CD4-positive, CD25-positive, alpha-beta regulatory T cell (primary cell): Measurements from ENCODE around the gene GNAS-AS1. TPM values are rescaled to one million over a fixed set of nuclear protein-coding genes. Genes with fewer than 3 reads are reported as not detected.

Experiments used
- ATAC-seq, 2 donors: fragments of 150-1000 bp; cut with Tn5 transposase; one replicate each; pipeline ENCODE4 v1.10.0; 2021; ENCODE audit warnings: low read depth in 2 of 2, moderate number of reproducible peaks in 2 of 2, moderate library complexity in 1 of 2
- DNase-seq, 3 donors: peaks; one replicate each; pipeline versions ENCODE4 v3.0.0 to v3.0.0-alpha.2; 2012 to 2022; ENCODE audit warnings: mixed read lengths in 1 of 3
- H3K27ac ChIP-seq: one replicate; pipeline ENCODE4 v1.7.0; 2013; ENCODE audit warnings: mild to moderate bottlenecking, low read length; ENCODE audit not compliant: insufficient read depth, poor library complexity, severe bottlenecking
- H3K27me3 ChIP-seq: one replicate; pipeline ENCODE4 v1.7.0; 2013; ENCODE audit warnings: low read length; ENCODE audit not compliant: control insufficient read depth, insufficient read depth
- H3K36me3 ChIP-seq: one replicate; pipeline ENCODE4 v1.7.0; 2013; ENCODE audit warnings: mild to moderate bottlenecking, low read length, moderate library complexity; ENCODE audit not compliant: control insufficient read depth, insufficient read depth
- H3K4me1 ChIP-seq: 2 replicates; pipeline ENCODE4 v1.7.0; 2013; ENCODE audit warnings: mild to moderate bottlenecking, low read length; ENCODE audit not compliant: insufficient read depth, control insufficient read depth, poor library complexity, severe bottlenecking
- H3K4me3 ChIP-seq: one replicate; pipeline ENCODE4 v1.7.0; 2013; ENCODE audit warnings: low read depth, mild to moderate bottlenecking, low read length, moderate library complexity
- H3K9me3 ChIP-seq, 2 experiments: 1 replicate in 1 of 2; 2 replicates in 1 of 2; pipeline ENCODE4 v1.7.0; 2013; ENCODE audit warnings: low read length in 2 of 2, mild to moderate bottlenecking in 1 of 2, moderate library complexity in 1 of 2; ENCODE audit not compliant: control insufficient read depth in 2 of 2
- H3K27ac Mint-ChIP-seq, 3 donors: one replicate each; pipeline ENCODE4 v1.8.0; 2020 to 2022; ENCODE audit warnings: mild to moderate bottlenecking in 3 of 3, mixed read lengths in 3 of 3, moderate library complexity in 2 of 3
- H3K27me3 Mint-ChIP-seq: one replicate; pipeline ENCODE4 v1.8.0; 2022; ENCODE audit warnings: mild to moderate bottlenecking, mixed read lengths
- H3K36me3 Mint-ChIP-seq: one replicate; pipeline ENCODE4 v1.8.0; 2020; ENCODE audit warnings: mixed read lengths
- H3K4me1 Mint-ChIP-seq, 4 donors: one replicate each; pipeline ENCODE4 v1.8.0; 2020 to 2022; ENCODE audit warnings: mixed read lengths in 4 of 4, mild to moderate bottlenecking in 1 of 4
- H3K4me3 Mint-ChIP-seq, 4 donors: one replicate each; pipeline ENCODE4 v1.8.0; 2020 to 2022; ENCODE audit warnings: mild to moderate bottlenecking in 4 of 4, mixed read lengths in 4 of 4, moderate library complexity in 3 of 4
- H3K9me3 Mint-ChIP-seq, 7 donors: one replicate each; pipeline ENCODE4 v1.8.0; 2020 to 2022; ENCODE audit warnings: mixed read lengths in 7 of 7, mild to moderate bottlenecking in 3 of 7, moderate library complexity in 2 of 7
- polyA plus RNA-seq, 4 donors: library from polyadenylated mRNA; unstranded; fragments of 300-500 nt; fragmentation: Illumina TruSeq; gene quantifications; one replicate each; pipeline ENCODE4 v1.2.3, GENCODE V29; 2021
- total RNA-seq: library from RNA; stranded (reverse); gene quantifications from one replicate; pipeline ENCODE4 v1.2.3, GENCODE V29; 2022

Gene GNAS-AS1
- total and polyA plus RNA-seq, 5 donors from 2014 or later: 0.54 TPM; not detected in 4

DNA sequence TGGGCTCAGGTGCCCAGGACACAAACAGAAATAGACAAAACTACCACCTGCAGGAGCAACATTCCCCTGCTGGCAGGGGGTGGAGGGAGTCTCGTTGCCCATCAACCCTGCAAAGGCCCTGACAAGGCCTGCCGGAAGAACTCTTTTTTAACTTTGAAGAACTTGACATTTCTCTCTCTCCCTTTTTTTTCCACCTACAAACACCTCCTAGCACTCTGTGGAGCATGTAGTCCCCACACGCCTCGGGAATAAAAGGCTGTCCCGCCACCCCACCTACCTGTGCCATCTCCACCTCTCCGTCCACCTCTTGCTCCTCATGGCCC lies 54.8 kb downstream of the GNAS-AS1 start:
- Mint-ChIP-seq H3K27ac (no peak overlapping the region), H3K36me3 (no peaks in the 10 kb centered on the region), H3K9me3 (no peaks in the 10 kb centered on the region), H3K4me3 (no peak overlapping the region), H3K4me1 (no peaks in the 10 kb centered on the region), H3K27me3 (peaks cover 6% of the 10 kb centered on the region)
- no peaks in the 10 kb centered on the region for H3K36me3 ChIP-seq
- no peak overlapping the region for H3K27ac ChIP-seq
- no peak for ATAC-seq
- DNase-seq: no peak
- H3K9me3 ChIP-seq: no peaks in the 10 kb centered on the region
- no peak overlapping the region for H3K4me3 ChIP-seq
- no peaks in the 10 kb centered on the region for H3K27me3 ChIP-seq
- H3K4me1 ChIP-seq: no peaks in the 10 kb centered on the region

DNA sequence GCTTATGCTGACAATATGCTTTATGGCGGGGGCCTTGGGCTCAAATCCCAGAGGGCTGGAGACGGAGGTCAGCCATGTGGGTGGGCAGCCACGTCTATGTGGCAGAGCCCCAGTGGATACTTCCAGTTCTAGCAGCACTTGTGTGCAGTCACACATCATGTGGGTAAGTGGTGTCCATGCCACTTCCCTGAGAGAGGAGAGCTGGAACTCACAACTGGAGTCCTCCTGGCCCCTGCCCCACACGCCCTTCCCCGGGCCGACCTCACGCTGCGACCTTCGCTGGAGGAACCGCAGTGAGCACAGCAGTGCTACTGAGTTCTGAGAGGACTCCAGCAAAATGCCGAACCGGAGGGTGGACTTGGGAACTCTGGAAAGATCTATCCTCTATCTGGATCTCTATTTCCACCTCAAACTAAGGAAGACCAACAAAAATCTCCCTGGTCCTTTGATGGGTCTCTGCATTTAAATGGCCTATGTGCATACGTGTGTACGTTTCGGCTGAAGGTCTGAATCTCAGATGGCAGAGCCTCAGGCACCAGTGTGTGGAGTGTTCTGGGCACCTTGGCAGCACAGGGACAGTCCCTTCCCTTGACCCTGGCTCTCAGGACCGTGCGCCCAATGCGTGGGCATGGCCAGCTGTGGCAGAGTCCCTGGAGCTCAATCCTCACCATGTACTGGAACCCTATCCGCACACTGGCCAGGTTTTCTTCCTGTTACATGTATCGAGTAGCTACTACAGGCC lies 55.4 kb downstream of the GNAS-AS1 start:
- DNase-seq (no peak), ATAC-seq (no peak)
- Mint-ChIP-seq H3K27ac (no peak overlapping the region), H3K27me3 (peaks cover 6% of the 10 kb centered on the region), H3K36me3 (no peaks in the 10 kb centered on the region), H3K4me1 (no peaks in the 10 kb centered on the region), H3K4me3 (no peak overlapping the region), H3K9me3 (no peaks in the 10 kb centered on the region)
- Histone ChIP-seq H3K4me3 (no peak overlapping the region), H3K4me1 (no peaks in the 10 kb centered on the region), H3K27me3 (no peaks in the 10 kb centered on the region), H3K9me3 (no peaks in the 10 kb centered on the region), H3K36me3 (no peaks in the 10 kb centered on the region), H3K27ac (no peak overlapping the region)

DNA sequence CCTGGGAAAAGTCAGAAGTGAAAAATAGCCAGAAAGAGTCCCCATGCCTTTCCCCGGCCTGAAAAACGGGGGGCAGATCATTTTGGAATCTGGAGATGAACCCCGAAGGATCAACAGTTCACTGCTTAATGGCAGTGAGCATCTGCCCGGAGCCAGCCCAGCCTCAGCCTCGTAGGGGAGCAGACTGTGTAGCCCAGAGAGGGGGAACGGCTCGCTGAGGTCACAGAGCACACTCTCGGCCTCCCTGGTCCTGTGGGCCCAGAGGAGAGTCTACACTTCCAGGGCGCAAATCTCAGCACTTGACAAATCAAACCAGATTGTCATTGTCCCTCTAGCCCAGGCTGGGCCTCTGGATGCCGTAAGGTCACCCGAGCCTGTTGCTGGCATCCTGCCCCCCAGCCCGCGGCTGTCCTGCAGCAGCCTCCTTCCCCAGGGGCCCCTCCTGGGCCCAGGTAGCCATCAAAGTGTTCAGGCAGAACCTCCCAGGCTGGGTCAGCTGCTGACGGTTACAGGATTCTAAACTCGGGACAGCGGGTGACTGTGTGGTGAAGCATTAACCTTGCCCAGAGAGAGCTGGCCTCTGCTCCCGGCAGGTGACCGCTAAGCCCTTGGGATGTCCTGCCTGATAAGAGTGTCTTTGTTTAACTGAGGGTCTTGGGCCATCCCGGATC lies 56.1 kb downstream of the GNAS-AS1 start:
- Mint-ChIP-seq H3K4me1 (no peaks in the 10 kb centered on the region), H3K27me3 (peaks cover 6% of the 10 kb centered on the region), H3K27ac (no peak overlapping the region), H3K9me3 (no peaks in the 10 kb centered on the region), H3K36me3 (no peaks in the 10 kb centered on the region), H3K4me3 (no peak overlapping the region)
- Histone ChIP-seq H3K27ac (no peak overlapping the region), H3K4me3 (no peak overlapping the region), H3K9me3 (no peaks in the 10 kb centered on the region), H3K36me3 (no peaks in the 10 kb centered on the region), H3K27me3 (no peaks in the 10 kb centered on the region), H3K4me1 (no peaks in the 10 kb centered on the region)
- DNase-seq (no peak), ATAC-seq (no peak)

DNA sequence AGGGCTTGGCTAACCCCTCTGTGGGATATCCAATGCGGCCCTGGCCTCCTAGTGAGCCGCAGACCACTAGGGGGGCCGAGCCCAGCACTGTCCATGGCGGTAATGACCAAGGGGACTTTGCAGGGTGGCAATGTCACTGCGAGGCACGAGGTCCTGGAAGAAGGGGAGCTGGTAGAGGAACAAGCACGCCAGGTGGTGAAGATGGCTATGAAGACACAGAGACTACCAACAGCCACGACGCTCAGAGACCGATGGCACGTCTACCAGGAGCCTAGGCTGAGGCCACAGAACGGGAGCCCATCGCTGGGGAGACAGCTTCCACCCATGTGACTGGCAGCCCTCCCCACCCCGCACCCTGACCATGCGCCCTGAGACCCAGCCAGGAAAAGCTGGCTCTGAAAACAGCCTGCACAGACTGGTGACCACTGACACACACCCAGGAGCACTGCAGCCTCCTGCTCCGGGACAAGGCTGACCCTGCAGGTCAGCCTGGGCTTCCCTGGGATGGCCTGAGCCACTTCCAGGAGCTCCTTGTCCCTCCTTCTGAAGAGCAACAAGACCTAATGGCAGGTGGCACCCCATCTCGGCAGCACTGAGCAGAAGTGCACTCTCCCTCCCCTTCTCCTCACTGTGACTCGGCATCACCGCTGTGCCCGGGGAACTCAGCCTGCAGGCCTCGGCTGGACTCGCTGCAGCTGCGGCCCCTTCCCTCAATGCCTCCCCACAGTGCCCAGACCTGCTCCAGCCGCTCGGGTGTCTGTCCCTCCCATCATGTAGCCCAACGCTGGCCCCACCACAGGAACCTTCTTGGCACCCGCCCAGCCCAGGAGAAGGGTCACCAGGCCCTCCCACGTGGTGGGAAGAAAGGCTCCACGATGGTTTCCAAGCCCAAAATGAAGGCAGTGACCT lies 56.9 kb downstream of the GNAS-AS1 start:
- Mint-ChIP-seq H3K27ac (no peak overlapping the region), H3K36me3 (no peaks in the 10 kb centered on the region), H3K4me1 (no peaks in the 10 kb centered on the region), H3K4me3 (no peak overlapping the region), H3K9me3 (no peaks in the 10 kb centered on the region), H3K27me3 (peaks cover 6% of the 10 kb centered on the region)
- Histone ChIP-seq H3K27me3 (no peaks in the 10 kb centered on the region), H3K36me3 (no peaks in the 10 kb centered on the region), H3K27ac (no peak overlapping the region), H3K4me3 (no peak overlapping the region), H3K4me1 (no peaks in the 10 kb centered on the region), H3K9me3 (no peaks in the 10 kb centered on the region)
- DNase-seq (no peak), ATAC-seq (no peak)

DNA sequence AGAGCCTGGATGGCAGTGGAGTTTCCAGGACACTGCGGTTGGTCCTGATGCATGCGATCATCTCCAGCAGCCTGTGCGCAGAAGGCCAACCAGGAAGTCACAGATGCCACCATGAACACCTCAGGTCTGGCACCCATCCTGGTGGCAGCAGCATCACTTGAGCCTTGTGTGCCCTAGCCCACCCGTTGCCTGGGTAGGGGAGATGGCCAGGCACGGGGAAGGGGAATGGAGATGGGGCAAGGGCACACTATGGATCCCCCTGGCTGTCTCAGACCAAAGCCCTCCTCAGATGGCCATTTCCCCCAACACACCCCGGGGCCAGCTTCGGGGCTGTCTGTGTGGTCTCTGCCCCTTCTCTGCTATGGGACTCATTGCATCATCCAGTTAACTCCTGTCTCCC lies 58.3 kb downstream of the GNAS-AS1 start:
- H3K4me1 ChIP-seq: no peaks in the 10 kb centered on the region
- no peaks in the 10 kb centered on the region for H3K27me3 Mint-ChIP-seq
- H3K36me3 ChIP-seq: no peaks in the 10 kb centered on the region
- no peaks in the 10 kb centered on the region for H3K9me3 ChIP-seq
- no peak overlapping the region for H3K4me3 ChIP-seq
- DNase-seq: no peak
- H3K27me3 ChIP-seq: no peaks in the 10 kb centered on the region
- no peaks in the 10 kb centered on the region for H3K9me3 Mint-ChIP-seq
- H3K27ac ChIP-seq: no peak overlapping the region
- no peak for ATAC-seq
- H3K27ac Mint-ChIP-seq: no peak overlapping the region
- H3K4me3 Mint-ChIP-seq: no peak overlapping the region
- no peaks in the 10 kb centered on the region for H3K36me3 Mint-ChIP-seq
- no peaks in the 10 kb centered on the region for H3K4me1 Mint-ChIP-seq

DNA sequence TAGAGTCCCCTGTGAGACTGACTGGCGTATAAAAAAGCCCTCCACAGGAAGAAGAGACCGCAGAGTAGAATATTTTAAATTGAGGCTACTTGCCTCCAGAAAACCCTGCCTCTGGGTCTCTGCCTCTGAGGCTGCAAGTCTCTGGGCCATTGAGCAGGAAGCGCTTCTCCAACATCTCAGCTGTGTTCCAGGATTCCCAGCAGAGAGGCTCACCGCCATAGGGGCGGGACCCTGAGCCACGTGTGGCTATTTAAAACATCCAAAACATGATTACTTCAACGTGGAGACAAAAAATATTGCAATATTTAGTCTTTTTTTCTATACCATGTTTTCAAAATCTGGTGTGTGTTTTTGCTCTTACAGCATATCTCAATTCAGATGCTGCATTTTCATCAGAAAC lies 59.4 kb downstream of the GNAS-AS1 start:
- Histone ChIP-seq H3K27ac (no peak overlapping the region), H3K36me3 (no peaks in the 10 kb centered on the region), H3K9me3 (no peaks in the 10 kb centered on the region), H3K4me3 (no peak overlapping the region), H3K27me3 (no peaks in the 10 kb centered on the region), H3K4me1 (no peaks in the 10 kb centered on the region)
- no peaks in the 10 kb centered on the region for H3K9me3 Mint-ChIP-seq
- H3K27ac Mint-ChIP-seq: no peak overlapping the region
- ATAC-seq (no peak), DNase-seq (no peak)
- H3K4me1 Mint-ChIP-seq: no peaks in the 10 kb centered on the region
- H3K27me3 Mint-ChIP-seq: no peaks in the 10 kb centered on the region
- no peak overlapping the region for H3K4me3 Mint-ChIP-seq
- H3K36me3 Mint-ChIP-seq: no peaks in the 10 kb centered on the region

DNA sequence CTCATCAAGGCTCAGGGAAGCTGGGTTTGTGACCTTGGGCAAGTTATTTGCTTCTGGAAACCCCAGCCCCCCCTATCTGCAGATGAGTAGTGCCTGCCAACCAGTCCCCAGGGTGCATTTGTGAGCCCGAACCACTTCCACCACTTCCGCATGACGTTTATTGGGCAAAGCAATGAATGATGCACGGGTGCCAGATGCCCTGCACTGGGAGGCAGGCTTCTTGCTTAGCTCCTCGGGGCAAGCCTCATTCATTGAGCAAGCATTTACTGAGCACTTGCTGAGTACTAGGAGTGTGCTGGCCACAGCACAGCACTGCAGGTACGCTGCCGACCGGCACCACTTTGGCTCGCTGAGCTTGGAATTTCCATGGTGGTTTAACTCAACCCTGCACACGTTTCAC lies 60.2 kb downstream of the GNAS-AS1 start:
- H3K27me3 ChIP-seq: no peaks in the 10 kb centered on the region
- H3K27ac Mint-ChIP-seq: no peak overlapping the region
- ATAC-seq (no peak), DNase-seq (no peak)
- no peaks in the 10 kb centered on the region for H3K4me1 ChIP-seq
- no peak overlapping the region for H3K4me3 Mint-ChIP-seq
- no peaks in the 10 kb centered on the region for H3K9me3 Mint-ChIP-seq
- no peaks in the 10 kb centered on the region for H3K36me3 Mint-ChIP-seq
- H3K36me3 ChIP-seq: no peaks in the 10 kb centered on the region
- H3K4me1 Mint-ChIP-seq: no peaks in the 10 kb centered on the region
- H3K9me3 ChIP-seq: no peaks in the 10 kb centered on the region
- no peak overlapping the region for H3K27ac ChIP-seq
- H3K27me3 Mint-ChIP-seq: peaks cover 1% of the 10 kb centered on the region
- H3K4me3 ChIP-seq: no peak overlapping the region
